ENCODE measurements around the gene ERAP2. TPM values are rescaled to one million over a fixed set of nuclear protein-coding genes. Genes with fewer than 3 reads are reported as not detected.

Gene ERAP2
- total and polyA plus RNA-seq, 8 donors: 0.68 to 26.8 (median 12.4) TPM

DNA sequence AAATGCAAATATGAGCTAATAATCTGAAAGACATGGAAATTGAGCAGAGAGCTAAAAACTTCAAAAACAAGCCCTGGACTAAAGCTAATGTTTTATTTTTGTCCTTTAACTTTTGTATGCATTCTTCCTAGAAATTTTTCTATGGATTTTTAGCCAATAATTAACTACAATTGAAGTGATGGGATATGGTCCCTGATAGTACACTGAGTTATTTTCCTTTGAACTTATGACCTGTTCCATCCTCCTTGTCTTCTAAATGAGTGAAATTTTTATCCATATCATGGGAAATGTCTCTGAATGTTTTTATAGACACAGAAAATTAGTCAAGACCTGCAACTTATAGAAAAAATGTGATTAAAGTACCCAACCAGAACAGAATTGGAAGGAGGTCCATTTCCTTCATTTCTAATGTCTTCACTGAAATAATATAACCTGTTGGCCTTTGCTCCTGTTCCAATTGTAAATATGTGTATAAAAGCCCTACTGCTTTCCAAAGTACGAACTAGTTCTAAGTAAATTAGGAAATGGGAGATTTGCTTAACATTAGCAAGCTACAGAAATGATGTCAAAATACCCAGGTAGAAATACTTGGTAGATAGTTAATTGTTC, 11.3 kb upstream of the ERAP2 start:
- intact Hi-C loops (cut with DNase I; ENCODE audit: low total_unique reads): loop anchor here (5.0 kb wide), 1 partner anchor 297 kb away; no protein-coding TSS in a partner anchor

DNA sequence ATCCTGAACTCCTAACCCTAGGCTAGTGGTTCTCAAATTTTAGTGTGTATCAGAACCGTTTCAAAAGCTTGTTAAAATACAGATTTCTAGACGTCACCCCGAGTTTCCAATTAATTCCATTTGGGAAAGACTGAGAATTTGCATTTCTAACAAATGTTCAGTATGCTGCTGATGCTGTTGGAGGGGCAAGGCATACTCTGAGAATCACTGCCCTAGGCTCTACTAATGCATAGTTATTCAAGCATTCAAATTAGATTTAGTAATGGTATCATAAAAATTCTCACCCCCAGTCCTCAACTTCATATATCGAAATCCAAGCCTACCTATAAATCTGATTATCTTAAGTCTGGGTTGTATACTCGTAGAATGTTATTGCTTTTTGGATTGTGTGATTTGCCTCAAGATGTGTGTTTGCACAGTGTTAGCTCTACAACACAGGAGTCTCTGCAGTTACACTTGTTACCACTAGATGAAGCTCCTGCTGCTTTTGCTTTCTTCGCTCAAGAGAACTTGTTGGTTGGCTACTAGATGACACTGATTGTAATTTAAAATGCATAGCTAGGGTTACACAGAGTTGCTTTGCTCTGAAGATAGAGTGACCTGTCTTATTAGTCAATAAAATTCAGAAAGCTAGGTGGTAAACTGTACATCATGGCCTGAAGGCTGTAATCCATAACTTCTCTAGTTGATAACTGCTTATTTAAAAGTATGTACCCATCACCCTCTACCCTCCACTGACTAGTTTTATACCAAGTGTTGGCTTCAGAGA, 7.5 kb upstream of the ERAP2 start:
- DNase-seq: peak in 1 of 2 donors; percentile 83
- 51 to 57% (median 52%) methylated on average over 6 of the region's 6 CpGs for WGBS, 5 donors
- Histone ChIP-seq H3K4me3 (no peak overlapping the region), H3K27me3 (no peaks in the 10 kb centered on the region), H3K9me3 (no peaks in the 10 kb centered on the region), H3K36me3 (no peaks in the 10 kb centered on the region), H3K27ac (no peak overlapping the region), H3K4me1 (peaks cover 0 to 5% (median 0%) of the 10 kb centered on the region in 4 donors)
- TF ChIP-seq EP300 (IDR thresholded peaks at IDR 0.05): no peak
- TF ChIP-seq, protein P1, sequence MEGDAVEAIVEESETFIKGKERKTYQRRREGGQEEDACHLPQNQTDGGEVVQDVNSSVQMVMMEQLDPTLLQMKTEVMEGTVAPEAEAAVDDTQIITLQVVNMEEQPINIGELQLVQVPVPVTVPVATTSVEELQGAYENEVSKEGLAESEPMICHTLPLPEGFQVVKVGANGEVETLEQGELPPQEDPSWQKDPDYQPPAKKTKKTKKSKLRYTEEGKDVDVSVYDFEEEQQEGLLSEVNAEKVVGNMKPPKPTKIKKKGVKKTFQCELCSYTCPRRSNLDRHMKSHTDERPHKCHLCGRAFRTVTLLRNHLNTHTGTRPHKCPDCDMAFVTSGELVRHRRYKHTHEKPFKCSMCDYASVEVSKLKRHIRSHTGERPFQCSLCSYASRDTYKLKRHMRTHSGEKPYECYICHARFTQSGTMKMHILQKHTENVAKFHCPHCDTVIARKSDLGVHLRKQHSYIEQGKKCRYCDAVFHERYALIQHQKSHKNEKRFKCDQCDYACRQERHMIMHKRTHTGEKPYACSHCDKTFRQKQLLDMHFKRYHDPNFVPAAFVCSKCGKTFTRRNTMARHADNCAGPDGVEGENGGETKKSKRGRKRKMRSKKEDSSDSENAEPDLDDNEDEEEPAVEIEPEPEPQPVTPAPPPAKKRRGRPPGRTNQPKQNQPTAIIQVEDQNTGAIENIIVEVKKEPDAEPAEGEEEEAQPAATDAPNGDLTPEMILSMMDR (IDR thresholded peaks at IDR 0.05): peak in 5 of 7 experiments; percentile 84 to 92 (median 85)
- TF ChIP-seq POLR2AphosphoS5 (IDR thresholded peaks at IDR 0.05): peak in 1 of 3 donors; percentile 41
- intact Hi-C loops (cut with DNase I; ENCODE audit: low total_unique reads): loop anchor here (5.0 kb wide), 1 partner anchor 294 kb away; no protein-coding TSS in a partner anchor

More for the DNA sequence above, 11.3 kb upstream of the ERAP2 start:
- Histone ChIP-seq H3K4me3 (no peak overlapping the region), H3K36me3 (no peaks in the 10 kb centered on the region), H3K27me3 (no peaks in the 10 kb centered on the region), H3K9me3 (no peaks in the 10 kb centered on the region), H3K27ac (no peak overlapping the region), H3K4me1 (peaks cover 0 to 5% (median 0%) of the 10 kb centered on the region in 4 donors)
- no peak for TF ChIP-seq EP300 (IDR thresholded peaks at IDR 0.05)
- TF ChIP-seq, protein P1 (IDR thresholded peaks at IDR 0.05): no peak
- TF ChIP-seq POLR2AphosphoS5 (IDR thresholded peaks at IDR 0.05): no peak
- no peak for TF ChIP-seq POLR2A (IDR thresholded peaks at IDR 0.05)
- WGBS, 5 donors: 59 to 78% (median 63%) methylated on average over 1 of the region's 1 CpG
- DNase-seq: no peak

DNA sequence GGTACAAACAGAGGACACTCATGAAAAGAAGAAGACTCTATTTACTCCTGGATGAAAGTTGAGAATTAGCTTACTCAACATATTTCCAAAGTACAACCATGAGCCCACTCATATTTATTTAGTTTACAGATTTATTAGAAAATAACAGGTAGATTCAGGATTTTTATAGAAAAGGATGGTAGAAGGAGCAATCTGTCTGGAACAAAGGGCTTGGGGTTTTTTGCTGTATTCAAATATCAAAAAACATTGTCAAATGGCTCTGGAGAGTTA, 7.0 kb upstream of the ERAP2 start:
- Histone ChIP-seq H3K9me3 (no peaks in the 10 kb centered on the region), H3K4me3 (no peak overlapping the region), H3K27me3 (no peaks in the 10 kb centered on the region), H3K36me3 (no peaks in the 10 kb centered on the region), H3K4me1 (peaks cover 0 to 5% (median 0%) of the 10 kb centered on the region in 4 donors), H3K27ac (no peak overlapping the region)
- no peak for TF ChIP-seq POLR2AphosphoS5 (IDR thresholded peaks at IDR 0.05)
- TF ChIP-seq, protein P1 (IDR thresholded peaks at IDR 0.05): no peak
- no peak for TF ChIP-seq POLR2A (IDR thresholded peaks at IDR 0.05)
- TF ChIP-seq EP300 (IDR thresholded peaks at IDR 0.05): no peak
- DNase-seq: no peak
- intact Hi-C loops (cut with DNase I; ENCODE audit: low total_unique reads): loop anchor here (5.0 kb wide), 1 partner anchor 293 kb away; no protein-coding TSS in a partner anchor

DNA sequence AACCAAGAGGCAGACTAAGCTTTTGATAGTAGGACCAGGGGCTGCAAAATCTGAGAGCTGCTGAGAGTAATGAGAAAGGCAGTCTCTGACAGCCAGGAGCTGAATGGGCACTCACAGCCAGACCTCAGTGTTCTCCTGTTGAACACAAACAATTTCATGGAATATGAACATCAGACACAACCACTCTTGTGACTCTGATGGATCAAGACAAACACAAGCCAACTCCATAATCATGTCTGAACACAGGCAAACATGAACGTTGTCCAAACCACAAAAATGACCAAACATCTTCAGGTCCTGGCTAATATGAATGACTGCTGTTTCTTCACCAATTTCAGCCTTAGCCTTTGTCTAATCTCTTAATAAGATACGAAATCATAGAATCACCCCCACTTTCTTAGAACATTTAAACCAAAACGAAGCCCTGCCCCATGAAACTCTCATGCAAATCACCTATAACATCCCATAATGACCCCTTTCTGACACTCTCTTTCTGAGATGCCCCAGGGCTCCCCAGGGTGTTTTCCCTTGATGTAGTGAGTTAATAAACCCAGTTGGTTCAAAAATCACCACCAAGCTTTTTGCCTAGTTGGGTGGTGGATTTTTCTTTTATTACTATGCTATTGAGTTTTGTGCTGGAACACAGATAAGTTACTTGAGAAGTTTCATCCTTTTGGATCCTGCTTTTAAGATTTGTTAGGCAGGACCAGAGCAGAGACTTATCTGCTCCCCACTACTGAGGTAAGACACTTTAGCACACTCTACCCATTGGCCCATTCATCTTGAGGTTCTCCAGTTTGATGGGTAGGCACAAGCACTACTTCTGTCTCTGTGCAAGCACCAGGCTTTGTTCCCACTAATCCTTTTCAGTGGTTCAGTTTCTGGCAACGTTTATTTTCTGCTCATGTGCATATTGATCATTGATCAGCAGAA, 5.9 kb upstream of the ERAP2 start:
- Histone ChIP-seq H3K4me1 (peaks cover 0 to 5% (median under 1%) of the 10 kb centered on the region in 4 donors), H3K27me3 (no peaks in the 10 kb centered on the region), H3K4me3 (no peak overlapping the region), H3K9me3 (no peaks in the 10 kb centered on the region), H3K27ac (no peak overlapping the region), H3K36me3 (no peaks in the 10 kb centered on the region)
- 33 to 54% (median 40%) methylated on average over 4 of the region's 4 CpGs for WGBS, 5 donors
- no peak for DNase-seq
- TF ChIP-seq, protein P1 (IDR thresholded peaks at IDR 0.05): no peak
- TF ChIP-seq EP300 (IDR thresholded peaks at IDR 0.05) (no peak), POLR2AphosphoS5 (IDR thresholded peaks at IDR 0.05) (no peak), POLR2A (IDR thresholded peaks at IDR 0.05) (no peak)
- intact Hi-C loops (cut with DNase I; ENCODE audit: low total_unique reads): no loop called here
